Body of pancreas (tissue), 4 donors: Measurements from ENCODE around the gene COX4I1. TPM values are rescaled to one million over a fixed set of nuclear protein-coding genes. Genes with fewer than 3 reads are reported as not detected.

Source experiments
- ATAC-seq: fragments of 150-250 bp; one replicate; pipeline ENCODE4 v1.9.1; 2016
- DNase-seq, 4 donors: peaks; one replicate each; pipeline ENCODE4 v3.0.0-alpha.2; 2019
- H3K27ac ChIP-seq, 4 donors: fragments of 200-600 bp; sonication (generic); 1 replicate in 3 of 4; 2 replicates in 1 of 4; pipeline versions ENCODE4 v1.5.1 to v1.6.1; 2016 to 2019; ENCODE audit warnings: mild to moderate bottlenecking in 1 of 4, mixed read lengths in 1 of 4, moderate library complexity in 1 of 4
- H3K27me3 ChIP-seq, 2 donors: fragments of 200-600 bp; sonication (generic); one replicate each; pipeline ENCODE4 v1.6.0; 2016; ENCODE audit warnings: mild to moderate bottlenecking in 1 of 2
- H3K36me3 ChIP-seq, 2 donors: fragments of 200-600 bp; sonication (generic); replicated peaks in 1 of 2; 2 replicates each; pipeline ENCODE4 v1.5.1; 2016; ENCODE audit warnings: low read depth in 2 of 2; ENCODE audit not compliant: insufficient read depth in 1 of 2
- H3K4me1 ChIP-seq: fragments of 200-600 bp; sonication (generic); one replicate; pipeline ENCODE4 v1.6.0; 2016
- H3K4me3 ChIP-seq, 2 donors: fragments of 200-600 bp; sonication (generic); 1 replicate in 1 of 2; 2 replicates in 1 of 2; pipeline ENCODE4 v1.5.1; 2016 to 2019
- H3K9me3 ChIP-seq, 3 donors: fragments of 200-600 bp; sonication (generic); 1 replicate in 2 of 3; 2 replicates in 1 of 3; pipeline ENCODE4 v1.5.1; 2016
- POLR2A ChIP-seq, 3 donors: fragments of 450-650 bp; IDR thresholded peaks; one replicate each; pipeline ENCODE4 v1.6.1; 2016; ENCODE audit warnings: antibody characterized with exemption in 3 of 3, mild to moderate bottlenecking in 2 of 3
- WGBS, 2 donors: methylation state at CpG; one replicate each; pipeline ENCODE4 v1.1.5; 2017; 5-methylcytosine and 5-hydroxymethylcytosine counted together
- intact Hi-C: fragments of 100-400 bp; cut with DNase I; formaldehyde crosslinking; loops from one replicate; pipeline ENCODE4 v1.15.1; 2023
- total RNA-seq, 2 donors: library from RNA; depleted of rRNA; stranded (reverse); fragments of >200 nt; gene quantifications; one replicate each; pipeline ENCODE4 v1.1.0, GENCODE V29; 2016
- TF ChIP-seq, protein P1 (sequence below), 7 experiments: fragments of 450-650 bp in 4 of 7; fragments of 200-600 bp in 3 of 7; sonication (generic) in 3 of 7; IDR thresholded peaks; one replicate each; pipeline ENCODE4 v1.5.1; 2016 to 2019; ENCODE audit warnings: antibody characterized with exemption in 7 of 7

The COX4I1 gene
- total RNA-seq, 2 donors from 2014 or later = 259 to 291 TPM

DNA sequence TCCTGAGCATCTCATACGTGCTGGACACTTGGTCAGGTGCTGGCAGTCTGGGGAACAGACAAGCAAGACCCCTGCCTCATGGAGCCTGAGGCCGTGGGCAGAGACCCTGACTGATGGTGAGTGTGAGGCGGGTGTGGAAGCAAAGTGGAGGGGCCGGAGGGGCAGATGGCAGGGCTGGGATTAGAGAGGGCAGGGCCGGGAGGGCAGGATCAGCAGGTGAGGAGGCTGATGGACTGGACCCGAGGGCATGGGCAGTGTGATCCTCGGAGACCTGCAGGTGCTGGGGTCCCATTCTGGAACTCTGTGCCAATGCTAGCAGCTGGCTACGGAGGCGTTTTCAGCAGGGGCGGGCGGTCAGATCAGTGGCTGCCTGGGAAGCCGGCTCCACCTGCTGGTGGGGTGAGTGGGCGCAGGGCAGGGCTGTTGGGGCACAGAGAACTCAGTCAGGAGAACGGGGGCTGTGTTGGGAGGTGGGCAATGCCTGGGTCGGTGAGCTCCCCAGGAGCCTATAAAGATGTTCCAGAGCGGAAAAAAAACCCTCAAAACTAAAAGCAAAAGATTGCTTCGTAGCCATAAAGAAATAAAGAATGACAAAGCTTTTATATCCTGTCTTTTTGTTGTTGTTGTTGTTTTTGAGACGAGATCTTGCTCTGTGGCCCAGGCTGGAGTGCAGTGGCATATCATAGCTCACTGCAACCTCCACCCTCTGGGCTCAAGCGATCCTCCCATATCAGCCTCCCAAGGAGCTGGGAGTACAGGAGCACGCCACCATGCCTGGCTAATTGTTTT is 39.7 kb upstream of the COX4I1 start:
- ATAC-seq (peak; percentile 42), DNase-seq (peak; percentile 49 to 72 (median 54))
- Histone ChIP-seq H3K27ac (no peak overlapping the region), H3K4me1 (peaks cover 9% of the 10 kb centered on the region), H3K4me3 (no peak overlapping the region), H3K9me3 (no peaks in the 10 kb centered on the region), H3K36me3 (no peaks in the 10 kb centered on the region), H3K27me3 (no peaks in the 10 kb centered on the region)
- WGBS, 2 donors = 43 to 52% methylated on average over 18 to 19 of the region's 20 CpGs
- TF ChIP-seq, protein P1, sequence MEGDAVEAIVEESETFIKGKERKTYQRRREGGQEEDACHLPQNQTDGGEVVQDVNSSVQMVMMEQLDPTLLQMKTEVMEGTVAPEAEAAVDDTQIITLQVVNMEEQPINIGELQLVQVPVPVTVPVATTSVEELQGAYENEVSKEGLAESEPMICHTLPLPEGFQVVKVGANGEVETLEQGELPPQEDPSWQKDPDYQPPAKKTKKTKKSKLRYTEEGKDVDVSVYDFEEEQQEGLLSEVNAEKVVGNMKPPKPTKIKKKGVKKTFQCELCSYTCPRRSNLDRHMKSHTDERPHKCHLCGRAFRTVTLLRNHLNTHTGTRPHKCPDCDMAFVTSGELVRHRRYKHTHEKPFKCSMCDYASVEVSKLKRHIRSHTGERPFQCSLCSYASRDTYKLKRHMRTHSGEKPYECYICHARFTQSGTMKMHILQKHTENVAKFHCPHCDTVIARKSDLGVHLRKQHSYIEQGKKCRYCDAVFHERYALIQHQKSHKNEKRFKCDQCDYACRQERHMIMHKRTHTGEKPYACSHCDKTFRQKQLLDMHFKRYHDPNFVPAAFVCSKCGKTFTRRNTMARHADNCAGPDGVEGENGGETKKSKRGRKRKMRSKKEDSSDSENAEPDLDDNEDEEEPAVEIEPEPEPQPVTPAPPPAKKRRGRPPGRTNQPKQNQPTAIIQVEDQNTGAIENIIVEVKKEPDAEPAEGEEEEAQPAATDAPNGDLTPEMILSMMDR (IDR thresholded peaks at IDR 0.05) = peak in 6 of 7 experiments; percentile 35 to 62 (median 49)
- no peak for TF ChIP-seq POLR2A (IDR thresholded peaks at IDR 0.05)
- intact Hi-C loops = no loop called here

DNA sequence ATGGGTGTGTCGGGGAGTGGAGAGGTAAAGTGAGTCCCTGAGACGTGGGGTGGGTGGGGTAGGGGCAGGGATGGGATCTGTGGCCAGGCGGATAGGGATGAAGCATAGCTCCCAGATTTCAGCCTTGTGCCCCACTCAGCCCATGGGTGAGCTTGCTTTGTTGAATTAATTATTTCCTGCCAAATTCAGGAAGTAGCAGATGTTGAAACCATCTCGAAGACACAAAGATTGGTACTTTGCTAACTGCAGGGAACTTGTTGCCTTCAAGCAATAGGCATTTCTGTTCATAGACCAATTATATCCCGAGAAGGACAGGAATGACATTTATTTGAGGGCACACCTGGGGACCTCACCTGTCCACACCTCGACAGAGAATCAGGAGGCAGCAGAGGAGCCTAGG is 37.6 kb upstream of the COX4I1 start:
- Histone ChIP-seq H3K36me3 (no peaks in the 10 kb centered on the region), H3K4me1 (peaks cover 9% of the 10 kb centered on the region), H3K27me3 (no peaks in the 10 kb centered on the region), H3K4me3 (no peak overlapping the region), H3K27ac (no peak overlapping the region), H3K9me3 (no peaks in the 10 kb centered on the region)
- intact Hi-C loops = no loop called here
- TF ChIP-seq, protein P1 (IDR thresholded peaks at IDR 0.05) = no peak
- TF ChIP-seq POLR2A (IDR thresholded peaks at IDR 0.05) = no peak
- 64 to 71% methylated on average over 6 of the region's 6 CpGs for WGBS, 2 donors
- no peak for DNase-seq
- no peak for ATAC-seq

DNA sequence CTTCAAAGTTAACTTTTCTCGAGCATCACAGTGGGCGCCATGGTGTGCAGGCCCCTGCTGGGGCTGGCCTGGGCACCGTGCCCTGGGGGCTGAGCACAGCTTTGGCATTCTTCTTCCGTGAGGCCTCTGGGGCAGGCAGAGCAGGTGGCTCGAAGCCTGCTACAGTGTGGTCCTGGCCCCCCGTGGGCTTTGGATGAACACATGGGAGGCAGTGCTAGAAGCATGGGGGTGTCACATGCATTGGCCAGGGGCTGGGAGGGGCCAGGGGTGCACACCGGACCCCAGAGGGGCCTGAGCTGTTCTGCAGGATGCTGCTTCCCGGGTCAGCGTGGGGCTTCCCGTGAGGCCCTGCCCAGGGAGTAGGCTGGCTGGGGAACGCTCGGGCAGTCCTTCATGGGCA is 36.5 kb upstream of the COX4I1 start:
- TF ChIP-seq POLR2A (IDR thresholded peaks at IDR 0.05) = no peak
- TF ChIP-seq, protein P1 (IDR thresholded peaks at IDR 0.05) = no peak
- ATAC-seq = no peak
- 69 to 71% methylated on average over 6 of the region's 12 CpGs for WGBS, 2 donors

DNA sequence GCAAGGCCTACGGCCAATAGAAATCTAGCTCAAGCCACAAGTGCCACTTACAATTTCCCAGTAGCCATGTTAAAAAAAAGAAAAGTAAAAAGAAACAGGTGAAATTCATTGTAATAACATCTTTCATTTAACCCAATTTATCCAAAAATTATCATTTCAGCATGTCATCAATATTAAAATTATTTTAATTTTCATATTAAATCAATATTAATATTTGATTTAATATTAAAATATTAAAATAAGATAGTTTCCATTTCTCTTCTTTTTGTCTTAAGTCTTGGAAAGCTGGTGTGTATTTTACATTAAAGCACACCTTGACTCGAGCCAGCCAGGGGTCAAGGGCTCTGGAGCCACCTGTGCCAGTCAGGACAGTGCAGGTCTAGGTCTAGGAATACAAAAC is 35.9 kb upstream of the COX4I1 start:
- ATAC-seq (no peak), DNase-seq (no peak)
- Histone ChIP-seq H3K27me3 (no peaks in the 10 kb centered on the region), H3K9me3 (no peaks in the 10 kb centered on the region), H3K4me3 (no peak overlapping the region), H3K27ac (no peak overlapping the region), H3K36me3 (no peaks in the 10 kb centered on the region), H3K4me1 (no peaks in the 10 kb centered on the region)
- intact Hi-C loops = no loop called here
- 69 to 82% methylated on average over 2 of the region's 2 CpGs for WGBS, 2 donors
- TF ChIP-seq, protein P1 (IDR thresholded peaks at IDR 0.05) = no peak
- no peak for TF ChIP-seq POLR2A (IDR thresholded peaks at IDR 0.05)

More for the DNA sequence above, 36.5 kb upstream of the COX4I1 start:
- H3K27me3 ChIP-seq = no peaks in the 10 kb centered on the region
- no peak overlapping the region for H3K27ac ChIP-seq
- intact Hi-C loops = no loop called here
- no peaks in the 10 kb centered on the region for H3K9me3 ChIP-seq
- no peak for DNase-seq
- H3K4me3 ChIP-seq = no peak overlapping the region
- no peaks in the 10 kb centered on the region for H3K4me1 ChIP-seq
- H3K36me3 ChIP-seq = no peaks in the 10 kb centered on the region

DNA sequence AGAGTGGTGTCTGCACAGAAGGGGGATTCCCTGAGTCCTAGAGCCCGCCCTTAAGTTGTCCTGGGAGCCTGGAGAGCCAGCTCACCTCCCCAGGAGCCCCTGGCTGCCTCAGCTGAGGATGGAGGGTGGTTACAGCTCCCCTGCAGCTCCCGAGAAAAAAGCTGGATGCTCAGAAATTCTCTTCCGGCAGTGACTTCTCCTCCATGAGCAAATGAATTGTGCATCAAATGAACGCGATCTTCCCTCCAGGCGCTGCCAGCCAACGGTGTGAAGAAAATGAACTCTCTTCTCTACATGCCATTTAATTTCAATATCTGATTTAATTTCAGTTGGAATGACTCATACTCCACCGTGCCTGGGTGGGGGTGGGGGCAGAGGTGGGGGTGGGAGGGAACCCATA is 34.3 kb upstream of the COX4I1 start:
- ATAC-seq (no peak), DNase-seq (no peak)
- H3K27me3 ChIP-seq = no peaks in the 10 kb centered on the region
- TF ChIP-seq, protein P1 (IDR thresholded peaks at IDR 0.05) = no peak
- no peak for TF ChIP-seq POLR2A (IDR thresholded peaks at IDR 0.05)
- H3K9me3 ChIP-seq = no peaks in the 10 kb centered on the region
- no peak overlapping the region for H3K27ac ChIP-seq
- no peak overlapping the region for H3K4me3 ChIP-seq
- H3K36me3 ChIP-seq = no peaks in the 10 kb centered on the region
- H3K4me1 ChIP-seq = no peaks in the 10 kb centered on the region
- intact Hi-C loops = no loop called here
- 63 to 74% methylated on average over 6 to 8 of the region's 8 CpGs for WGBS, 2 donors
